GM23338 (cell line): ENCODE results near the gene GATAD2B. TPM values are rescaled to one million over a fixed set of nuclear protein-coding genes. Genes with fewer than 3 reads are reported as not detected.

Experiments
- ATAC-seq: fragments of 200-7000 bp; cut with Tn5 transposase; 3 replicates; pipeline ENCODE4 v1.9.1; 2020
- DNase-seq: peaks from one replicate; pipeline ENCODE4 v3.0.0-alpha.2; 2015; ENCODE audit warnings: low spot score
- H2AFZ ChIP-seq: fragments of 200-600 bp; sonication (generic); 2 replicates; pipeline ENCODE4 v1.8.0; 2016; ENCODE audit warnings: antibody characterized with exemption, mild to moderate bottlenecking, moderate library complexity
- H3F3A ChIP-seq: fragments of 200-600 bp; sonication (generic); replicated peaks from 2 replicates; pipeline ENCODE4 v1.8.0; 2017; ENCODE audit warnings: antibody characterized with exemption, mixed run types, low read depth
- H3K27ac ChIP-seq: fragments of 200-600 bp; sonication (generic); 2 replicates; pipeline ENCODE4 v1.6.1; 2016; ENCODE audit warnings: low read depth
- H3K27me3 ChIP-seq: fragments of 200-600 bp; sonication (generic); 2 replicates; pipeline ENCODE4 v1.8.0; 2016; ENCODE audit warnings: mild to moderate bottlenecking, mixed run types, moderate library complexity; ENCODE audit not compliant: insufficient read depth
- H3K36me3 ChIP-seq: fragments of 200-600 bp; sonication (generic); 2 replicates; pipeline ENCODE4 v1.8.0; 2016; ENCODE audit warnings: mild to moderate bottlenecking; ENCODE audit not compliant: insufficient read depth
- H3K4me1 ChIP-seq: fragments of 200-600 bp; sonication (generic); 2 replicates; pipeline ENCODE4 v1.8.0; 2016; ENCODE audit warnings: mild to moderate bottlenecking, moderate library complexity; ENCODE audit not compliant: insufficient read depth
- H3K4me2 ChIP-seq: fragments of 200-600 bp; sonication (generic); 2 replicates; pipeline ENCODE4 v1.7.1; 2017; ENCODE audit warnings: mixed run types
- H3K4me3 ChIP-seq: fragments of 200-600 bp; sonication (generic); 2 replicates; pipeline ENCODE4 v1.6.1; 2016; ENCODE audit warnings: mixed run types
- H3K79me2 ChIP-seq: fragments of 200-600 bp; sonication (generic); replicated peaks from 2 replicates; pipeline ENCODE4 v1.8.0; 2017; ENCODE audit warnings: mild to moderate bottlenecking; ENCODE audit not compliant: insufficient read depth
- H3K9me2 ChIP-seq: fragments of 200-600 bp; sonication (generic); 2 replicates; pipeline ENCODE4 v1.8.0; 2017; ENCODE audit not compliant: insufficient read depth
- H4K20me1 ChIP-seq: fragments of 200-600 bp; sonication (generic); replicated peaks from 2 replicates; pipeline ENCODE4 v1.8.0; 2017; ENCODE audit warnings: mild to moderate bottlenecking; ENCODE audit not compliant: insufficient read depth
- H3K27ac Mint-ChIP-seq: 2 replicates; pipeline ENCODE4 v1.8.0; 2020; ENCODE audit warnings: inconsistent platforms, mild to moderate bottlenecking, moderate library complexity, mixed read lengths
- H3K27me3 Mint-ChIP-seq: 3 replicates; pipeline ENCODE4 v1.8.0; 2022; ENCODE audit warnings: low read depth, mild to moderate bottlenecking, moderate library complexity, mixed read lengths, inconsistent platforms; ENCODE audit not compliant: insufficient read depth, poor library complexity
- H3K36me3 Mint-ChIP-seq: 3 replicates; pipeline ENCODE4 v1.8.0; 2021; ENCODE audit warnings: low read depth, mild to moderate bottlenecking, inconsistent platforms, moderate library complexity, mixed read lengths
- H3K4me1 Mint-ChIP-seq: 3 replicates; pipeline ENCODE4 v1.8.0; 2020; ENCODE audit warnings: mild to moderate bottlenecking, inconsistent platforms, mixed read lengths
- H3K4me3 Mint-ChIP-seq: 3 replicates; pipeline ENCODE4 v1.8.0; 2021; ENCODE audit warnings: moderate library complexity, mild to moderate bottlenecking, inconsistent platforms, mixed read lengths
- H3K9me3 Mint-ChIP-seq: 3 replicates; pipeline ENCODE4 v1.8.0; 2020; ENCODE audit warnings: moderate library complexity, mild to moderate bottlenecking, inconsistent platforms, mixed read lengths
- CREB1 ChIP-seq: fragments of 250-450 bp; sonication (Bioruptor Pico); IDR thresholded peaks from 2 replicates; pipeline ENCODE4 v1.5.0; 2020; ENCODE audit warnings: low read depth, mild to moderate bottlenecking, moderate library complexity
- EZH2phosphoT487 ChIP-seq: fragments of 200-600 bp; sonication (generic); IDR thresholded peaks from one replicate; pipeline ENCODE4 v1.8.1; 2018; ENCODE audit warnings: antibody characterized with exemption; ENCODE audit not compliant: unreplicated experiment
- JUNB ChIP-seq: IDR thresholded peaks from one replicate; pipeline ENCODE4 v1.6.1; 2016; ENCODE audit warnings: antibody characterized with exemption; ENCODE audit not compliant: unreplicated experiment
- POLR2AphosphoS5 ChIP-seq: IDR thresholded peaks from 2 replicates; pipeline ENCODE4 v1.6.1; 2016; ENCODE audit warnings: antibody characterized with exemption, low read depth
- STAT1 ChIP-seq: IDR thresholded peaks from one replicate; pipeline ENCODE4 v1.6.1; 2016; ENCODE audit warnings: antibody characterized with exemption; ENCODE audit not compliant: unreplicated experiment
- ZNF462 ChIP-seq: fragments of 250-450 bp; sonication (Bioruptor Pico); IDR thresholded peaks from 2 replicates; pipeline ENCODE4 v1.5.0; 2020; ENCODE audit warnings: mild to moderate bottlenecking, moderate library complexity
- polyA plus RNA-seq: library from polyadenylated mRNA; unstranded; fragments of >200 nt; fragmentation: Nextera tagmentation; extraction: Ambion mirVana; gene quantifications from 2 replicates; pipeline ENCODE4 v1.2.1, GENCODE V29; 2016
- total RNA-seq: library from RNA; depleted of rRNA; stranded (reverse); fragments of >200 nt; shearing (Covaris generic); gene quantifications from 2 replicates; pipeline ENCODE4 v1.2.3, GENCODE V29; 2014
- TF ChIP-seq, protein P1 (sequence below), 2 experiments: fragments of 200-600 bp in 1 of 2; sonication (generic) in 1 of 2; conservative IDR thresholded peaks; 2 replicates each; pipeline versions ENCODE4 v1.5.1 to v1.6.1; 2016 to 2017; ENCODE audit warnings: antibody characterized with exemption in 2 of 2, low read depth in 2 of 2, mild to moderate bottlenecking in 2 of 2, moderate library complexity in 1 of 2
- TF ChIP-seq, protein P2 (sequence below): IDR thresholded peaks from one replicate; pipeline ENCODE4 v1.6.1; 2018; ENCODE audit warnings: antibody characterized with exemption; ENCODE audit not compliant: unreplicated experiment
- TF ChIP-seq, protein P3 (sequence below): IDR thresholded peaks from 2 replicates; pipeline ENCODE4 v1.6.1; 2016; ENCODE audit warnings: antibody characterized with exemption

The GATAD2B gene
- total and polyA plus RNA-seq, 2 experiments from 2014 or later = 5.2 to 17.8 TPM

GRCh38 chr1:153886127-153886526 is 36.6 kb downstream of the GATAD2B start:
- H3K4me2 ChIP-seq = no peak overlapping the region
- no peak overlapping the region for H3K4me3 Mint-ChIP-seq
- H3K9me3 Mint-ChIP-seq = no peaks in the 10 kb centered on the region
- DNase-seq (no peak), ATAC-seq (no peak)
- no peak overlapping the region for H3K27ac ChIP-seq
- no peaks in the 10 kb centered on the region; the same call in 1 of the 2 replicates for H3K36me3 ChIP-seq
- H3K4me1 Mint-ChIP-seq = no peaks in the 10 kb centered on the region; the same call in 2 of the 3 replicates
- TF ChIP-seq POLR2AphosphoS5 (no peak), CREB1 (no peak), JUNB (no peak), EZH2phosphoT487 (no peak), STAT1 (no peak)
- H3K4me3 ChIP-seq = no peak overlapping the region
- H3K36me3 Mint-ChIP-seq = peaks cover 4% of the 10 kb centered on the region; the same call in 1 of the 3 replicates
- no peaks in the 10 kb centered on the region for H3K27me3 Mint-ChIP-seq
- H3K79me2 ChIP-seq = peaks cover 100% of the 10 kb centered on the region
- peaks cover 27% of the 10 kb centered on the region for H3K4me1 ChIP-seq
- H3K9me2 ChIP-seq = no peaks in the 10 kb centered on the region
- H2AFZ ChIP-seq = no peak overlapping the region
- no peaks in the 10 kb centered on the region for H3K27me3 ChIP-seq
- peaks cover 47% of the 10 kb centered on the region for H4K20me1 ChIP-seq
- 0 out of 2 replicates have a peak, but pooled peaks cover 2% of the 10 kb centered on the region for H3F3A ChIP-seq
- no peak overlapping the region for H3K27ac Mint-ChIP-seq

DNA sequence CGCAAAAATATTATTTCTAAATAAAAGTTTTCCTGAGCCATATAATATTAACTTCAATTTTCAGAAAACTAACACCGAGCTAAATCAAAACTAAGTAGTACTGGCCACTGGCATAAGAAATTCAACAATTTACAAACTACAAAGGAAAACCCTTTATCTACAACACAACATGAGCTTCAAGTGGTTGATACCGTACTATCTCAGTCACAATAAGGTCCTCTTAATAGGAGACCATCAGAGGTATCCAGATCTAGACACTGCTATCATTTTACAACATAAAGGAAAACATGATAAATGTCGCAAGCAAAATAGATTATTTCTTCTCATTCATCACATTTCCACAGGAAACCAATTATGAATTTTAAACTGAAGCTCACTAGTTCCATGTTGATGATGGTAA is 39.5 kb downstream of the GATAD2B start:
- Histone ChIP-seq H3K4me2 (no peak overlapping the region), H3K9me2 (no peaks in the 10 kb centered on the region), H3K4me3 (no peak overlapping the region), H3K36me3 (no peaks in the 10 kb centered on the region; the same call in 1 of the 2 replicates), H3K79me2 (peaks cover 100% of the 10 kb centered on the region), H3K4me1 (peaks cover 27% of the 10 kb centered on the region), H3K27me3 (no peaks in the 10 kb centered on the region), H3K27ac (no peak overlapping the region), H4K20me1 (peaks cover 63% of the 10 kb centered on the region), H3F3A (no peaks in the 10 kb centered on the region), H2AFZ (no peak overlapping the region)
- no peaks in the 10 kb centered on the region; the same call in 2 of the 3 replicates for H3K4me1 Mint-ChIP-seq
- H3K9me3 Mint-ChIP-seq = no peaks in the 10 kb centered on the region
- H3K36me3 Mint-ChIP-seq = no peaks in the 10 kb centered on the region; the same call in 2 of the 3 replicates
- ATAC-seq (no peak), DNase-seq (no peak)
- H3K27ac Mint-ChIP-seq = no peak overlapping the region
- H3K4me3 Mint-ChIP-seq = no peak overlapping the region
- peaks cover 2% of the 10 kb centered on the region for H3K27me3 Mint-ChIP-seq
- TF ChIP-seq JUNB (no peak), EZH2phosphoT487 (no peak), ZNF462 (no peak), CREB1 (no peak)
- TF ChIP-seq, protein P1, sequence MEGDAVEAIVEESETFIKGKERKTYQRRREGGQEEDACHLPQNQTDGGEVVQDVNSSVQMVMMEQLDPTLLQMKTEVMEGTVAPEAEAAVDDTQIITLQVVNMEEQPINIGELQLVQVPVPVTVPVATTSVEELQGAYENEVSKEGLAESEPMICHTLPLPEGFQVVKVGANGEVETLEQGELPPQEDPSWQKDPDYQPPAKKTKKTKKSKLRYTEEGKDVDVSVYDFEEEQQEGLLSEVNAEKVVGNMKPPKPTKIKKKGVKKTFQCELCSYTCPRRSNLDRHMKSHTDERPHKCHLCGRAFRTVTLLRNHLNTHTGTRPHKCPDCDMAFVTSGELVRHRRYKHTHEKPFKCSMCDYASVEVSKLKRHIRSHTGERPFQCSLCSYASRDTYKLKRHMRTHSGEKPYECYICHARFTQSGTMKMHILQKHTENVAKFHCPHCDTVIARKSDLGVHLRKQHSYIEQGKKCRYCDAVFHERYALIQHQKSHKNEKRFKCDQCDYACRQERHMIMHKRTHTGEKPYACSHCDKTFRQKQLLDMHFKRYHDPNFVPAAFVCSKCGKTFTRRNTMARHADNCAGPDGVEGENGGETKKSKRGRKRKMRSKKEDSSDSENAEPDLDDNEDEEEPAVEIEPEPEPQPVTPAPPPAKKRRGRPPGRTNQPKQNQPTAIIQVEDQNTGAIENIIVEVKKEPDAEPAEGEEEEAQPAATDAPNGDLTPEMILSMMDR (conservative IDR thresholded peaks at IDR 0.05; ENCODE audit: low read depth in 2 of 2) = no peak
- TF ChIP-seq, protein P2, sequence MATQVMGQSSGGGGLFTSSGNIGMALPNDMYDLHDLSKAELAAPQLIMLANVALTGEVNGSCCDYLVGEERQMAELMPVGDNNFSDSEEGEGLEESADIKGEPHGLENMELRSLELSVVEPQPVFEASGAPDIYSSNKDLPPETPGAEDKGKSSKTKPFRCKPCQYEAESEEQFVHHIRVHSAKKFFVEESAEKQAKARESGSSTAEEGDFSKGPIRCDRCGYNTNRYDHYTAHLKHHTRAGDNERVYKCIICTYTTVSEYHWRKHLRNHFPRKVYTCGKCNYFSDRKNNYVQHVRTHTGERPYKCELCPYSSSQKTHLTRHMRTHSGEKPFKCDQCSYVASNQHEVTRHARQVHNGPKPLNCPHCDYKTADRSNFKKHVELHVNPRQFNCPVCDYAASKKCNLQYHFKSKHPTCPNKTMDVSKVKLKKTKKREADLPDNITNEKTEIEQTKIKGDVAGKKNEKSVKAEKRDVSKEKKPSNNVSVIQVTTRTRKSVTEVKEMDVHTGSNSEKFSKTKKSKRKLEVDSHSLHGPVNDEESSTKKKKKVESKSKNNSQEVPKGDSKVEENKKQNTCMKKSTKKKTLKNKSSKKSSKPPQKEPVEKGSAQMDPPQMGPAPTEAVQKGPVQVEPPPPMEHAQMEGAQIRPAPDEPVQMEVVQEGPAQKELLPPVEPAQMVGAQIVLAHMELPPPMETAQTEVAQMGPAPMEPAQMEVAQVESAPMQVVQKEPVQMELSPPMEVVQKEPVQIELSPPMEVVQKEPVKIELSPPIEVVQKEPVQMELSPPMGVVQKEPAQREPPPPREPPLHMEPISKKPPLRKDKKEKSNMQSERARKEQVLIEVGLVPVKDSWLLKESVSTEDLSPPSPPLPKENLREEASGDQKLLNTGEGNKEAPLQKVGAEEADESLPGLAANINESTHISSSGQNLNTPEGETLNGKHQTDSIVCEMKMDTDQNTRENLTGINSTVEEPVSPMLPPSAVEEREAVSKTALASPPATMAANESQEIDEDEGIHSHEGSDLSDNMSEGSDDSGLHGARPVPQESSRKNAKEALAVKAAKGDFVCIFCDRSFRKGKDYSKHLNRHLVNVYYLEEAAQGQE = no peak
- TF ChIP-seq, protein P3, sequence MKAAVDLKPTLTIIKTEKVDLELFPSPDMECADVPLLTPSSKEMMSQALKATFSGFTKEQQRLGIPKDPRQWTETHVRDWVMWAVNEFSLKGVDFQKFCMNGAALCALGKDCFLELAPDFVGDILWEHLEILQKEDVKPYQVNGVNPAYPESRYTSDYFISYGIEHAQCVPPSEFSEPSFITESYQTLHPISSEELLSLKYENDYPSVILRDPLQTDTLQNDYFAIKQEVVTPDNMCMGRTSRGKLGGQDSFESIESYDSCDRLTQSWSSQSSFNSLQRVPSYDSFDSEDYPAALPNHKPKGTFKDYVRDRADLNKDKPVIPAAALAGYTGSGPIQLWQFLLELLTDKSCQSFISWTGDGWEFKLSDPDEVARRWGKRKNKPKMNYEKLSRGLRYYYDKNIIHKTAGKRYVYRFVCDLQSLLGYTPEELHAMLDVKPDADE = no peak
